K562 (cell line): ENCODE data around the gene NR1H2. TPM values are rescaled to one million over a fixed set of nuclear protein-coding genes. Genes with fewer than 3 reads are reported as not detected.

ENCODE experiments used
- ADNP ChIP-seq: fragments of 200-800 bp; sonication (Bioruptor generic); IDR thresholded peaks from 2 replicates; pipeline ENCODE4 v1.6.1; 2016; ENCODE audit warnings: missing genetic modification characterization, missing compliant biosample characterization
- AFF4 ChIP-seq: sonication (generic); formaldehyde crosslinking; IDR thresholded peaks from 2 replicates; pipeline ENCODE4 v1.8.0; 2023; ENCODE audit warnings: mild to moderate bottlenecking, missing genetic modification reagents
- CHAMP1 ChIP-seq: fragments of 450-650 bp; IDR thresholded peaks from 2 replicates; pipeline ENCODE4 v1.6.1; 2016; ENCODE audit warnings: mild to moderate bottlenecking
- DIDO1 ChIP-seq: fragments of 450-650 bp; IDR thresholded peaks from 2 replicates; pipeline ENCODE4 v1.6.1; 2016; ENCODE audit warnings: low read depth, missing biosample characterization, missing genetic modification characterization
- MYC ChIP-seq, 2 experiments: fragments of 250-450 bp in 1 of 2; sonication (Bioruptor Pico) in 1 of 2; IDR thresholded peaks; 2 replicates each; pipeline versions ENCODE4 v1.5.1 to v1.6.1; 2012 to 2021; ENCODE audit warnings: low read depth in 2 of 2, borderline replicate concordance in 1 of 2, improper control_type of control experiment in 1 of 2, low read length in 1 of 2, mild to moderate bottlenecking in 1 of 2, moderate library complexity in 1 of 2
- PHB ChIP-seq: fragments of 250-450 bp; sonication (Bioruptor Pico); IDR thresholded peaks from 2 replicates; pipeline ENCODE4 v1.5.0; 2021
- SIX5 ChIP-seq, 2 experiments: IDR thresholded peaks; 2 replicates each; pipeline ENCODE4 v1.6.1; 2011; ENCODE audit warnings: low read length in 2 of 2, borderline replicate concordance in 1 of 2, low read depth in 1 of 2, mild to moderate bottlenecking in 1 of 2, moderate library complexity in 1 of 2; ENCODE audit not compliant: insufficient read depth in 1 of 2
- TGIF2 ChIP-seq: sonication (generic); formaldehyde crosslinking; IDR thresholded peaks from 2 replicates; pipeline ENCODE4 v1.8.1; 2022; ENCODE audit warnings: mild to moderate bottlenecking, missing genetic modification reagents, moderate library complexity
- UBTF ChIP-seq, 2 experiments: IDR thresholded peaks; 2 replicates each; pipeline ENCODE4 v1.6.1; 2012; ENCODE audit warnings: improper control_type of control experiment in 2 of 2, low read depth in 2 of 2, low read length in 2 of 2, borderline replicate concordance in 1 of 2
- ZBTB12 ChIP-seq: fragments of 250-450 bp; sonication (Bioruptor Pico); IDR thresholded peaks from 2 replicates; pipeline ENCODE4 v1.4.0; 2020
- ZBTB2 ChIP-seq: fragments of 450-650 bp; IDR thresholded peaks from 2 replicates; pipeline ENCODE4 v1.6.1; 2016; ENCODE audit warnings: antibody characterized with exemption
- ZNF146 ChIP-seq: IDR thresholded peaks from one replicate; pipeline ENCODE4 v1.6.1; 2018; ENCODE audit warnings: missing compliant biosample characterization; ENCODE audit not compliant: unreplicated experiment
- ZNF766 ChIP-seq: fragments of 200-800 bp; sonication (Bioruptor generic); conservative IDR thresholded peaks from 2 replicates; pipeline ENCODE4 v1.6.1; 2016; ENCODE audit warnings: missing genetic modification characterization, missing compliant biosample characterization
- polyA plus RNA-seq, 8 experiments: library from polyadenylated mRNA; depleted of rRNA in 4 of 8; stranded (reverse) in 5 of 8; unstranded in 3 of 8; fragments of >200 nt; fragmentation: Nextera tagmentation in 2 of 8; fragmentation: Illumina TruSeq in 1 of 8; extraction: Ambion mirVana in 2 of 8; extraction: Trizol in 1 of 8; gene quantifications; 2 replicates each; pipeline versions ENCODE4 v1.2.1 to v1.2.3, GENCODE V29; 2011 to 2014; ENCODE audit warnings: inconsistent platforms in 1 of 8, missing spikeins in 1 of 8
- total RNA-seq, 7 experiments: library from RNA; depleted of rRNA in 6 of 7; stranded (reverse); fragments of >200 nt in 6 of 7; fragmentation: Illumina TruSeq in 2 of 7; extraction: Trizol in 2 of 7; gene quantifications; 2 replicates each; pipeline versions ENCODE4 v1.2.1 to v1.2.3, GENCODE V29; 2011 to 2021; ENCODE audit warnings: low replicate concordance in 1 of 7

Gene NR1H2
- total and polyA plus RNA-seq, 9 of the 15 experiments (the other 6 are each of a cell fraction or from before 2014, with no cell fraction given) = 0.11 to 73.8 (median 24.0) TPM

- TF ChIP-seq UBTF (IDR thresholded peaks at IDR 0.05; ENCODE audit: borderline replicate concordance in 1 of 2, low read depth in 2 of 2, low read length in 2 of 2) (no peak), ZNF146 (CRISPR knock-in tag) (no peak), CHAMP1 (no peak), SIX5 (IDR thresholded peaks at IDR 0.05; ENCODE audit: borderline replicate concordance in 1 of 2, insufficient read depth in 1 of 2, low read depth in 1 of 2, low read length in 2 of 2) (no peak), TGIF2 (no peak), MYC (IDR thresholded peaks at IDR 0.05; ENCODE audit: low read depth, low read length) (peak; percentile 76), MYC (CRISPR knock-in tag; IDR thresholded peaks at IDR 0.05; ENCODE audit: borderline replicate concordance, low read depth) (0 out of 2 replicates have a peak, but pooled peaks have one; percentile 54), DIDO1 (0 out of 2 replicates have a peak, but pooled peaks have one; percentile 7), ZNF766 (CRISPR knock-in tag) (no peak), ZBTB2 (peak; percentile 98), ZBTB12 (CRISPR knock-in tag) (peak; percentile 96), AFF4 (peak; percentile 95), PHB (CRISPR knock-in tag) (peak; percentile 91; the same call in 1 of the 2 replicates), ADNP (tag) (no peak)
These were observed 42.3 kb upstream of the NR1H2 start (continued) for GRCh38 chr19:50333737-50334617.
